Right lobe of liver (tissue), 4 donors: ENCODE data around the gene SLC48A1.

Experiments
- POLR2A ChIP-seq: fragments of 450-650 bp; IDR thresholded peaks from one replicate; pipeline ENCODE4 v1.6.1; 2017; ENCODE audit warnings: antibody characterized with exemption, mild to moderate bottlenecking
- TF ChIP-seq, protein P1 (sequence below), 4 donors: fragments of 200-600 bp in 3 of 4; fragments of 450-650 bp in 1 of 4; IDR thresholded peaks; one replicate each; pipeline versions ENCODE4 v1.5.1 to v1.8.0; 2016 to 2022; ENCODE audit warnings: antibody characterized with exemption in 4 of 4, mild to moderate bottlenecking in 2 of 4
- donor health status: DM: no; HTN: no; CAD: no.
- donor health status: DM: no; HTN: no; CAD: no.
- donor health status: DM: no; HTN: yes; CAD: no.

DNA sequence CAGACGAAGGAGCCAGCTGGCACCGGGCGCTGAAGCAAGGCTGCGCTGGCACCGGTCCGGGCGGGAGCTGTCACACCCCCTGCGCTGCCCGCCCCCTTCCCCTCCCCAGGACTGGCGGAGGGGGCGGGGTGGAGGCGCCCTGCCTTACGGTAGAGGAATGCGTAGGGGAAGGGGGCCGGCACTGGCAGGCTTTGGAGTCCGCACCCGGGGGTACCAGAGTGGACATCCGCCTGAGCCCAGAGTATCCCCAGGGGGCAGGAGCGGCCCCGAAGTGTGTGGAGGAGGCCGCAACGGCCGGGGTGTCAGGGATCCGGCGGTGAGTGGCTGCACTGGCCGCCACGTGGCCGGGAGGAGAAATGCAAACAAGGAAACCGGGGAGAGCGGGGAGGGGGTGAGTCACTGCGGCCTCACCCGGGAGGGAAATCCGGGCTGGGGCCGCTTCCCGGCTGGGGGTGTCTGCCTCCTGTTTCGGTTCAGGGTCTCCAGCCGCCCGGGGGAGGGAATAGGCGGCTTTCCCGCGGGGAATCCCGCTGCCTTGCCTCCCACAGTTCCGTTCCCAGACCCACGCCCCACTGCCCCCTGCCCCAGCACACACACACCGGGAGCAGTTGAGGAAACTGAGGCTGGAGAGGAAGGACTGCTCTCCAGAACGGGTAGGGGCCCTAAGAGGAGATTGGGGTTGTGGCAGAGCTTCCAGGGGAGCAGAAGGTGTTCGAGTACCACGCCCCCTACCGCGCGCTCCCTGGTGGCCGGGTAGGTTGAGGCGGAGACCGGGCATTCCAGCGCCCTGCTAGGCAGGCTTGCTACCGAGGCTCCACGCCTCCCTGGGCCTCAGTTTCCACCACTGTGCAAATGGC, 14.0 kb upstream of the SLC48A1 start, which contains the start of gene RAPGEF3:
- TF ChIP-seq, protein P1, sequence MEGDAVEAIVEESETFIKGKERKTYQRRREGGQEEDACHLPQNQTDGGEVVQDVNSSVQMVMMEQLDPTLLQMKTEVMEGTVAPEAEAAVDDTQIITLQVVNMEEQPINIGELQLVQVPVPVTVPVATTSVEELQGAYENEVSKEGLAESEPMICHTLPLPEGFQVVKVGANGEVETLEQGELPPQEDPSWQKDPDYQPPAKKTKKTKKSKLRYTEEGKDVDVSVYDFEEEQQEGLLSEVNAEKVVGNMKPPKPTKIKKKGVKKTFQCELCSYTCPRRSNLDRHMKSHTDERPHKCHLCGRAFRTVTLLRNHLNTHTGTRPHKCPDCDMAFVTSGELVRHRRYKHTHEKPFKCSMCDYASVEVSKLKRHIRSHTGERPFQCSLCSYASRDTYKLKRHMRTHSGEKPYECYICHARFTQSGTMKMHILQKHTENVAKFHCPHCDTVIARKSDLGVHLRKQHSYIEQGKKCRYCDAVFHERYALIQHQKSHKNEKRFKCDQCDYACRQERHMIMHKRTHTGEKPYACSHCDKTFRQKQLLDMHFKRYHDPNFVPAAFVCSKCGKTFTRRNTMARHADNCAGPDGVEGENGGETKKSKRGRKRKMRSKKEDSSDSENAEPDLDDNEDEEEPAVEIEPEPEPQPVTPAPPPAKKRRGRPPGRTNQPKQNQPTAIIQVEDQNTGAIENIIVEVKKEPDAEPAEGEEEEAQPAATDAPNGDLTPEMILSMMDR (IDR thresholded peaks at IDR 0.05): peak; percentile 35 to 47 (median 41)
- peak; percentile 35 for TF ChIP-seq POLR2A
